CD4-positive, alpha-beta T cell (primary cell): ENCODE data around the gene NAT8. TPM values are rescaled to one million over a fixed set of nuclear protein-coding genes. Genes with fewer than 3 reads are reported as not detected.
"Not testable (repeated sequence)": the region's sequence is repeated elsewhere in the genome, so short reads cannot be mapped to it uniquely, and the experiment has no call there.

Experiments
- ATAC-seq: fragments of 200-7000 bp; cut with Tn5 transposase; one replicate; pipeline ENCODE4 v1.10.0; 2022; ENCODE audit warnings: mild to moderate bottlenecking; ENCODE audit not compliant: poor library complexity
- CTCF ChIA-PET: fragments of 350-600 bp; sonication (Branson Sonifier 250); formaldehyde crosslinking; loops from one replicate; lab custom pipeline; 2021; ENCODE audit warnings: antibody characterized with exemption, inconsistent platforms; lab: Charles Lee
- POLR2A ChIA-PET: fragments of 350-600 bp; sonication (Branson Sonifier 250); formaldehyde crosslinking; loops from one replicate; lab custom pipeline; 2021; ENCODE audit warnings: antibody characterized with exemption, inconsistent platforms; lab: Charles Lee
- DNase-seq, 14 experiments: peaks; one replicate each; pipeline ENCODE4 v3.0.0-alpha.2; 2013 to 2020; ENCODE audit warnings: mixed read lengths in 2 of 14
- H3K27ac ChIP-seq, 2 donors: one replicate each; pipeline versions ENCODE4 v1.5.1 to v1.7.0; 2013; ENCODE audit warnings: low read length in 2 of 2, low read depth in 1 of 2, mild to moderate bottlenecking in 1 of 2
- H3K27me3 ChIP-seq, 2 experiments: 1 replicate in 1 of 2; 2 replicates in 1 of 2; pipeline versions ENCODE4 v1.6.1 to v1.7.0; 2013; ENCODE audit warnings: low read length in 2 of 2, control low read depth in 1 of 2, mild to moderate bottlenecking in 1 of 2, moderate library complexity in 1 of 2; ENCODE audit not compliant: insufficient read depth in 2 of 2, control insufficient read depth in 1 of 2
- H3K36me3 ChIP-seq: one replicate; pipeline ENCODE4 v1.6.1; 2013; ENCODE audit warnings: low read length, control low read depth; ENCODE audit not compliant: insufficient read depth
- H3K4me1 ChIP-seq: one replicate; pipeline ENCODE4 v1.6.1; 2013; ENCODE audit warnings: low read length, control low read depth; ENCODE audit not compliant: insufficient read depth
- H3K4me3 ChIP-seq: one replicate; pipeline ENCODE4 v1.5.1; 2013; ENCODE audit warnings: mild to moderate bottlenecking, low read length, moderate library complexity
- H3K9me3 ChIP-seq, 2 experiments: 1 replicate in 1 of 2; 2 replicates in 1 of 2; pipeline versions ENCODE4 v1.6.1 to v1.7.0; 2013; ENCODE audit warnings: low read length in 2 of 2, mild to moderate bottlenecking in 2 of 2, control low read depth in 1 of 2, moderate library complexity in 1 of 2; ENCODE audit not compliant: control insufficient read depth in 1 of 2, insufficient read depth in 1 of 2
- H3K27ac Mint-ChIP-seq: one replicate; pipeline ENCODE4 v1.8.0; 2020; ENCODE audit warnings: mixed read lengths
- H3K27me3 Mint-ChIP-seq: one replicate; pipeline ENCODE4 v1.8.0; 2021; ENCODE audit warnings: mixed read lengths
- H3K36me3 Mint-ChIP-seq: one replicate; pipeline ENCODE4 v1.8.0; 2021; ENCODE audit warnings: low read depth, mixed read lengths
- H3K4me1 Mint-ChIP-seq: one replicate; pipeline ENCODE4 v1.8.0; 2021; ENCODE audit warnings: low read depth, mixed read lengths
- H3K4me3 Mint-ChIP-seq: one replicate; pipeline ENCODE4 v1.8.0; 2020; ENCODE audit warnings: mild to moderate bottlenecking, mixed read lengths
- H3K9me3 Mint-ChIP-seq: one replicate; pipeline ENCODE4 v1.8.0; 2020; ENCODE audit warnings: mixed read lengths
- intact Hi-C, 2 experiments: fragments of 100-400 bp; cut with DNase I in 1 of 2; cut with micrococcal nuclease in 1 of 2; formaldehyde crosslinking; loops; one replicate each; pipeline versions ENCODE4 v1.15.1 to v1.9.0; 2023 to 2025; cut with DNase I, micrococcal nuclease
- total RNA-seq, 174 experiments: library from RNA in 2 of 174; stranded (reverse) in 2 of 174; gene quantifications; one replicate each; pipeline ENCODE4 v1.2.3 and lab custom pipeline; 2021 to 2026
- TF ChIP-seq, protein P1 (sequence below): fragments of 200-600 bp; IDR thresholded peaks from one replicate; pipeline ENCODE4 v1.8.0; 2022; ENCODE audit warnings: antibody characterized with exemption, mild to moderate bottlenecking

Gene NAT8
- total RNA-seq, 2 experiments from 2014 or later: not detected

DNA sequence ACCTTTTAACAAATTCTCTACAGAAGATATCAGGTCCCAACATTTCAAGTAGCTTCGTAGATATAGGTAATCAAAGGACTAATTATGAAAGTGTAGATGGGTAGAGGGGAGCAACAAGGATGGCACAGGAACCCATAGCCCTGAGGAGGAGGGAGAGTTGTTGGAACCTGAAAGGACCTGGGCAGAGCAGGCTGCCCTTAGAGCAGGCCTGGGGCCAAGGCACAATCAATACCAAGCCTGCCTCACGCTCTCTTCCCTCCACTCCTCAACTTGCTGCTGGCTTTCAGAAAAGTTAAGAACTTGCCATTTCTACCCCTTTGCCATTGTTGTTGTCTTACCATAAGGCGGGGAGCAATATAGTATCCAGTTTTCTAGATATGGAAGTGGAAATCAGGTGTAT, 10.1 kb upstream of the NAT8 start:
- CTCF ChIA-PET: no interaction called here
- intact Hi-C loops: no loop called here

DNA sequence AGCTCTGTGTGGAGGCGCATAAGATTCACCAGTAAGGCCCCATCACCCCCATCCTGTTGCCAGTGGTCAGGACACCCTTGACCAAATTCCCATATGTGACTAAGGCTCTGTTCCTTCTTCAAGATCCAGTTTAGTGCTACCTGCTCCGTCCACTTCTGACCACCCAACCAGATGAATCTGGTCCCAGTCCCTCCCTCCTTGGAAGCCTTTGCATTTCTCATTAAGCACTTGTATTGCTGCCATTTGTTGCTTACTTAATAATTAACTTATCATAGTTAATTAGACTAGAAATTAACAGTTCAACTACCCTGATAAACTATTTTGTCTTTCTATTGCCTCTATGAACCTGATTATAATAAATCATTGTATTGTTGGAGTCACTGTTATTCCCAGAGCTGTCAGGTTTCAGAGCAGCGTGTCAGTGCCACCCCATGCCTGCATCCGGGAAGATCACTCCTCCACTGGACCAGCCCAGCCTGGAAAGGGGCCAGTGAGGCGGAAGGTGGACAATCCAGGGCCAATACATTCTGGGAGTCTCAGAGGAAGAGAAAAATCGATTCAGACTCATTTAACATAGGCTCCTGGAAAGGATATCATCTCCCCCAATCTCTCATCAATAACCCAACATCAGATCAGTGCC, 9.5 kb upstream of the NAT8 start:
- no peak overlapping the region for H3K4me3 Mint-ChIP-seq
- intact Hi-C loops: no loop called here
- H3K27ac Mint-ChIP-seq: no peak overlapping the region
- no peak for DNase-seq
- no peaks in the 10 kb centered on the region for H3K36me3 ChIP-seq
- H3K4me3 ChIP-seq: no peak overlapping the region
- H3K9me3 ChIP-seq: peaks cover 0 to 6% of the 10 kb centered on the region in 2 experiments
- no peaks in the 10 kb centered on the region for H3K36me3 Mint-ChIP-seq
- no peaks in the 10 kb centered on the region for H3K4me1 ChIP-seq
- H3K9me3 Mint-ChIP-seq: no peaks in the 10 kb centered on the region
- H3K27me3 ChIP-seq: no peaks in the 10 kb centered on the region
- no peak overlapping the region for H3K27ac ChIP-seq
- POLR2A ChIA-PET: no interaction called here
- TF ChIP-seq, protein P1, sequence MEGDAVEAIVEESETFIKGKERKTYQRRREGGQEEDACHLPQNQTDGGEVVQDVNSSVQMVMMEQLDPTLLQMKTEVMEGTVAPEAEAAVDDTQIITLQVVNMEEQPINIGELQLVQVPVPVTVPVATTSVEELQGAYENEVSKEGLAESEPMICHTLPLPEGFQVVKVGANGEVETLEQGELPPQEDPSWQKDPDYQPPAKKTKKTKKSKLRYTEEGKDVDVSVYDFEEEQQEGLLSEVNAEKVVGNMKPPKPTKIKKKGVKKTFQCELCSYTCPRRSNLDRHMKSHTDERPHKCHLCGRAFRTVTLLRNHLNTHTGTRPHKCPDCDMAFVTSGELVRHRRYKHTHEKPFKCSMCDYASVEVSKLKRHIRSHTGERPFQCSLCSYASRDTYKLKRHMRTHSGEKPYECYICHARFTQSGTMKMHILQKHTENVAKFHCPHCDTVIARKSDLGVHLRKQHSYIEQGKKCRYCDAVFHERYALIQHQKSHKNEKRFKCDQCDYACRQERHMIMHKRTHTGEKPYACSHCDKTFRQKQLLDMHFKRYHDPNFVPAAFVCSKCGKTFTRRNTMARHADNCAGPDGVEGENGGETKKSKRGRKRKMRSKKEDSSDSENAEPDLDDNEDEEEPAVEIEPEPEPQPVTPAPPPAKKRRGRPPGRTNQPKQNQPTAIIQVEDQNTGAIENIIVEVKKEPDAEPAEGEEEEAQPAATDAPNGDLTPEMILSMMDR: no peak
- H3K27me3 Mint-ChIP-seq: peaks cover 2% of the 10 kb centered on the region
- CTCF ChIA-PET: no interaction called here
- no peaks in the 10 kb centered on the region for H3K4me1 Mint-ChIP-seq
- no peak for ATAC-seq

More for the DNA sequence above, 10.1 kb upstream of the NAT8 start:
- POLR2A ChIA-PET: no interaction called here
- Mint-ChIP-seq H3K36me3 (no peaks in the 10 kb centered on the region), H3K4me3 (no peak overlapping the region), H3K4me1 (no peaks in the 10 kb centered on the region), H3K27me3 (no peaks in the 10 kb centered on the region), H3K27ac (no peak overlapping the region), H3K9me3 (no peaks in the 10 kb centered on the region)
- Histone ChIP-seq H3K36me3 (no peaks in the 10 kb centered on the region), H3K27me3 (no peaks in the 10 kb centered on the region), H3K9me3 (peaks cover 0 to 6% of the 10 kb centered on the region in 2 experiments), H3K4me3 (no peak overlapping the region), H3K4me1 (no peaks in the 10 kb centered on the region), H3K27ac (no peak overlapping the region)
- ATAC-seq (no peak), DNase-seq (no peak)
- TF ChIP-seq, protein P1: no peak

DNA sequence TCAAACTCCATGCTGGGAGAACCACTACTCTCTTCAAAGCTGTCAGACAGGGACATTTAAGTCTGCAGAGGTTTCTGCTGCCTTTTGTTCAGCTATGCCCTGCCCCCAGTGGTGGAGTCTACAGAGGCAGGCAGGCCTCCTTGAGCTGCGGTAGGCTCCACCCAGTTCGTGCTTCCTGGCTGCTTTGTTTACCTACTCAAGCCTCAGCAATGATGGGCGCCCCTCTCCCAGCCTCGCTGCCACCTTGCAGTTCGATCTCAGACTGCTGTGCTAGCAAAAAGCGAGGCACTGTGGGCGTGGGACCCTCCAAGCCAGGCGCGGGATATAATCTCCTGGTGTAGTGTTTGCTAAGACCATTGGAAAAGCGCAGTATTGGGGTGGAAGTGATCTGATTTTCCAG, 5.5 kb upstream of the NAT8 start:
- H3K36me3 Mint-ChIP-seq, intact Hi-C loops, H3K4me3 ChIP-seq, H3K4me3 Mint-ChIP-seq, POLR2A ChIA-PET, H3K27ac ChIP-seq, H3K27me3 ChIP-seq, CTCF ChIA-PET, DNase-seq, H3K36me3 ChIP-seq, H3K27ac Mint-ChIP-seq, H3K4me1 ChIP-seq, H3K9me3 ChIP-seq, H3K9me3 Mint-ChIP-seq, H3K4me1 Mint-ChIP-seq, ATAC-seq: not testable (repeated sequence)
- peaks cover 12% of the 10 kb centered on the region for H3K27me3 Mint-ChIP-seq

DNA sequence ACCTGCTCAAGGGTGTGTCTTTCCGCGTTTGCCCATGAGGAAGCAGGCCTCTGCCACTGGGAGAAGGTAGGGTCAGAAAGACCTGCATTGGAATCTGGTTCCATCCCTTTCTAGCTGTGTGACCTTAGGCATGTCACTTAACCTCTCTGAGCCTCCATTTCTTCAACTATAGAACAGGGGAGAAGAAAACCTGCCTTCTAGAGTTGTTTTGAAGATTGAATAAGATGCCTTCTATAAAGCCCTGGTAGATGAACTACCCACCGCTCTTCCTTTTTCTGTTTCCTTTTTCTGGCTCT, 507 bp downstream of the NAT8 start:
- Histone ChIP-seq H3K36me3 (no peaks in the 10 kb centered on the region), H3K27me3 (no peaks in the 10 kb centered on the region), H3K27ac (no peak overlapping the region), H3K9me3 (peaks cover 9 to 10% of the 10 kb centered on the region in 2 experiments), H3K4me1 (no peaks in the 10 kb centered on the region), H3K4me3 (no peak overlapping the region)
- peaks cover 13% of the 10 kb centered on the region for H3K27me3 Mint-ChIP-seq
- H3K4me1 Mint-ChIP-seq: no peaks in the 10 kb centered on the region
- no peak overlapping the region for H3K27ac Mint-ChIP-seq
- H3K9me3 Mint-ChIP-seq: peaks cover 3% of the 10 kb centered on the region
- no peak overlapping the region for H3K4me3 Mint-ChIP-seq
- H3K36me3 Mint-ChIP-seq: peaks cover 4% of the 10 kb centered on the region
- intact Hi-C loops: no loop called here
- DNase-seq (no peak), ATAC-seq (no peak)
- ChIA-PET POLR2A (no interaction called here), CTCF (no interaction called here)
- TF ChIP-seq, protein P1: no peak
